ENCODE data around the gene CD300LG.

DNA sequence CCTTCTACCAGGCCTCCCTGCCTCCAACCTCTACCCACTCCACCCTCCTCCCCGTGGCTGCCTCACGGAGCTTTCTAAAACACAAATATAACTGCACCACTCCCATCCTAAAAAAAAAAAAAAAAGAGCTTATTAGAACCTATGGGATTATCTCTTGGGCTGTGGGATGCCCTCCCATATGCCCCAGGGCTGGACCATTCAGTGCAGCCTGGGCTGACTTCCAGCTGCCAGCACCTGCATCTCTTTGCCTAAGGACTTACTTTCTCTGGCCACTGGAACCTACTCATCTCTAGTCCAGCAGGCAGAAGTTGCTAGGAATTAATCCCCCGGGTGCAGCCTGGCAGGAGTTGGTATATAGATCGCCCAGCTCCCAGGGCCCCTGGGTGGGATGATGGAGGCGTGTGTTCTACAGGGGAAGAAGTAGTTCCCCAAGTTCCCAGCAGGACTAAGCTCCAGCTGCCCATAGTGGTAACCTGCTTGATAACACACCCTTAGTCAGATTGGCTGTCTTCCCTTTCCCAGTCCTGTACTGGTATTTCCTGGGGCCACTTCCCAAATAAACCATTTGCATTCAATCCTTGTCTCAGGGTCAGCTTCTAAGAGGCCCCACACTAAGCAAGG, 24.3 kb upstream of the CD300LG start:
- TF ChIP-seq, protein P1, sequence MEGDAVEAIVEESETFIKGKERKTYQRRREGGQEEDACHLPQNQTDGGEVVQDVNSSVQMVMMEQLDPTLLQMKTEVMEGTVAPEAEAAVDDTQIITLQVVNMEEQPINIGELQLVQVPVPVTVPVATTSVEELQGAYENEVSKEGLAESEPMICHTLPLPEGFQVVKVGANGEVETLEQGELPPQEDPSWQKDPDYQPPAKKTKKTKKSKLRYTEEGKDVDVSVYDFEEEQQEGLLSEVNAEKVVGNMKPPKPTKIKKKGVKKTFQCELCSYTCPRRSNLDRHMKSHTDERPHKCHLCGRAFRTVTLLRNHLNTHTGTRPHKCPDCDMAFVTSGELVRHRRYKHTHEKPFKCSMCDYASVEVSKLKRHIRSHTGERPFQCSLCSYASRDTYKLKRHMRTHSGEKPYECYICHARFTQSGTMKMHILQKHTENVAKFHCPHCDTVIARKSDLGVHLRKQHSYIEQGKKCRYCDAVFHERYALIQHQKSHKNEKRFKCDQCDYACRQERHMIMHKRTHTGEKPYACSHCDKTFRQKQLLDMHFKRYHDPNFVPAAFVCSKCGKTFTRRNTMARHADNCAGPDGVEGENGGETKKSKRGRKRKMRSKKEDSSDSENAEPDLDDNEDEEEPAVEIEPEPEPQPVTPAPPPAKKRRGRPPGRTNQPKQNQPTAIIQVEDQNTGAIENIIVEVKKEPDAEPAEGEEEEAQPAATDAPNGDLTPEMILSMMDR (conservative IDR thresholded peaks at IDR 0.05), result no peak
- TF ChIP-seq EZH2 (IDR thresholded peaks at IDR 0.05; ENCODE audit: low read depth), result no peak
